LNCaP clone FGC (cell line): ENCODE data around the gene CASP3.

ENCODE experiments used
- DNase-seq: peaks from one replicate; pipeline ENCODE4 v3.0.0-alpha.2; 2011; ENCODE audit warnings: low read depth
- H3K4me3 ChIP-seq: 2 replicates; pipeline ENCODE4 v1.5.1; 2011; ENCODE audit warnings: mild to moderate bottlenecking, low read depth, low read length, control low read depth
- TF ChIP-seq, protein P1 (sequence below): IDR thresholded peaks from 2 replicates; pipeline ENCODE4 v1.5.1; 2012; ENCODE audit warnings: mild to moderate bottlenecking; ENCODE audit not compliant: control insufficient read depth, insufficient read depth; ENCODE audit errors: extremely low read depth

CASP3 gene

DNA sequence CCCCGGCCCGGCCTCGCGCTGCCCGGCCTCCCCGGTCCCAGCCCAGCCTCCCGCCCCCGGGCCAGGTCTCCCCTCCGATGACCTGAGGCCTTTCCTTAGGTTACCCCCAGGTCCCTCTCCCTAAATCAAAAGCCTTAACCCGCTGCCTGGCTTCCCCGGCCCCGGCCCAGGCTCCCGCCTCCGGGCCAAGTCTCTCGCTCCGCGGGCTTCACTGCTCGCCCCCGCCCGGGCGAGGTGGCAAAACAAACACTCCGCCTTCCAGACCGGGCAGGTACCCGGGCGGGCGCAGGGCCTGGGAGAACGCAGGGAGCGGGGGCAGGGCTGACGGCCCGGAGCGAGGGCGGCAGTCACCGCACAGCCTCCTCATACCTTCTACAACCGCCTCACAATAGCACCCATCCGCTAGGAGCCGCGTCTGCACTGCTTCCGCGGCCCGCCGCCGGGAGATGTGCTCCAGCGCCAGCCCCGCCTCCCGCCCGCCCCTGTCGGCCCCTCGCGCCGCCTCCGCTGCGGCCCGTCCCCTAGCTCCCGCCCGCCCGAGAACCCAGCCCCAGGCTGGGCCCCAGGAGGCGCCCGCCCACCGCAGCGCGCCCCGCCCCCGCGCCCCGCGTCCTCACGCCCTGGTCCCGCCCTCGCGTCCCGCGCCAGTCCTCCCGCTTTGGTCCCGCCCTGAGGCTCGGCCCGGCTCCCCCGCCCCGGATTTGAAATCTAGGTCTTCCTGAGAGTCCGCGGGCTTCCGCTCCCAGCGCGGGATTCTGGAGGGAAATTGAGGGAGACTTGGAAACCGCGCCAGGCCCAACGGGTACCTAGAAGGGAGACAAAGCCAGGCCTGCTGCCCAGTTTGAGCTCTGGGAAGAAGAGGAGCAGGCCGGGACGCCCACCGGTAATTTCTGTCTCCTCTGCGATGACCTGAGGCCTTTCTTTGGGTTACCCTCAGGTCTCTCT is at the start of gene CASP3, which contains the start of gene PRIMPOL:
Gene CASP3 (minus strand): TSS at position 422 of the 945 bp plus-strand sequence. CDS start 10,994 bp downstream, outside the sequence.
Gene PRIMPOL (plus strand): TSS at position 713 of the 945 bp plus-strand sequence. CDS start 7,403 bp downstream, outside the sequence.
- TF ChIP-seq, protein P1, sequence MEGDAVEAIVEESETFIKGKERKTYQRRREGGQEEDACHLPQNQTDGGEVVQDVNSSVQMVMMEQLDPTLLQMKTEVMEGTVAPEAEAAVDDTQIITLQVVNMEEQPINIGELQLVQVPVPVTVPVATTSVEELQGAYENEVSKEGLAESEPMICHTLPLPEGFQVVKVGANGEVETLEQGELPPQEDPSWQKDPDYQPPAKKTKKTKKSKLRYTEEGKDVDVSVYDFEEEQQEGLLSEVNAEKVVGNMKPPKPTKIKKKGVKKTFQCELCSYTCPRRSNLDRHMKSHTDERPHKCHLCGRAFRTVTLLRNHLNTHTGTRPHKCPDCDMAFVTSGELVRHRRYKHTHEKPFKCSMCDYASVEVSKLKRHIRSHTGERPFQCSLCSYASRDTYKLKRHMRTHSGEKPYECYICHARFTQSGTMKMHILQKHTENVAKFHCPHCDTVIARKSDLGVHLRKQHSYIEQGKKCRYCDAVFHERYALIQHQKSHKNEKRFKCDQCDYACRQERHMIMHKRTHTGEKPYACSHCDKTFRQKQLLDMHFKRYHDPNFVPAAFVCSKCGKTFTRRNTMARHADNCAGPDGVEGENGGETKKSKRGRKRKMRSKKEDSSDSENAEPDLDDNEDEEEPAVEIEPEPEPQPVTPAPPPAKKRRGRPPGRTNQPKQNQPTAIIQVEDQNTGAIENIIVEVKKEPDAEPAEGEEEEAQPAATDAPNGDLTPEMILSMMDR, result peak; percentile 39
- DNase-seq, result peak; percentile 66

DNA sequence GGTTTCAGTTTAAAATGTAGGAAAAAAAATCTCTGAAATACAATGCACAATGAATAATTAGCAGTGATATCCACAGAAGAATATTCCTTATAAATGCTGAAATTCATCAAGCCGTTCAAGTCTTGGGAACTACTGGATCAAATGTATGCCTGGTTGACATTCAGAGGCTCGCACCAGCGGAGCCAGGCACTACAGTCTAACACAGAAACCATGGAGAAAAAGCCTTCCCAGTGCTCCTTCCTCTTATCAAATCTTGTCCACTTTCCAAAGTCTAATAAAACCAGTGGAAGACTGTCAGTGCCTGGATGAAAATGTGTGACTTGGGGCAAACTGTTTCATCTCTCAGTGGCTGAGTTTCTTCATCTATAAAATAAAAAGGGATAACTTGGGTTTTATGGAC is 48.7 kb upstream of the CASP3 start:
- TF ChIP-seq, protein P1, result no peak
- DNase-seq, result no peak
- H3K4me3 ChIP-seq, result no peak overlapping the region

More for the DNA sequence above, at the start of gene CASP3, which contains the start of gene PRIMPOL:
- H3K4me3 ChIP-seq, result peak within 1 kb of the TSS; percentile 86

DNA sequence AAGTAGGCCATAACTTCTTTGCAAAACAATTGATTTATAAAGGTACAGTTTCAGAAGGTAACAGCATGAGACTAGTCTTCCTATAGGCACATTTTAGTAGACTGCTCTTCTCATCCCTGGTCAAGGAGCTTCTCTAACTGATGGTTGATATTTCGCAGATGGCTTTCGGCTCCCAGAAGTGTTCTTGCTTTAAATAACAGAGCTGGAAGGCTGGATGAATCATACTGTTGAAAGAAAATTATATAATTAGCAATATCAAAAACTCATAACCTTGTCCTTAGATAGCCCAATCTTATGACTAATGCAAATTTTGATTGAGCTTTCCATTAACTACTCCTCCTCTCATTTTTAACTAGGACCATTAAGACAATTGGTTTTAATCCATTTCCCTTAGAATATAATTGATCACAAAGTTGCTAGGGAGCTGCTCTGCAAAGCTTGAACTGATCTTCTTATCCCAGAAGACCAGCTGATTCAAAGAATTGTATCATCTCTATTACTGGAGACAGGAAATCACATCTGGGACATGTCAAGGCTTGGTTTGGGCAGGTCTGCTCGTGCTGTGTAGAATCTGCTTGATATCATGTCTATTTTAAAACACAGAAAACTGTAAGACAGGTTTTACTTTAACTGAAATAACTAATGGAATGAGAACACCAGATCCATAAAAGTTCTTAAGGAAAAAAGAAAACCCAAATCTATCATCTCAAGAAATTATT is 46.1 kb upstream of the CASP3 start:
- TF ChIP-seq, protein P1, result no peak
- no peak overlapping the region for H3K4me3 ChIP-seq
- no peak for DNase-seq

DNA sequence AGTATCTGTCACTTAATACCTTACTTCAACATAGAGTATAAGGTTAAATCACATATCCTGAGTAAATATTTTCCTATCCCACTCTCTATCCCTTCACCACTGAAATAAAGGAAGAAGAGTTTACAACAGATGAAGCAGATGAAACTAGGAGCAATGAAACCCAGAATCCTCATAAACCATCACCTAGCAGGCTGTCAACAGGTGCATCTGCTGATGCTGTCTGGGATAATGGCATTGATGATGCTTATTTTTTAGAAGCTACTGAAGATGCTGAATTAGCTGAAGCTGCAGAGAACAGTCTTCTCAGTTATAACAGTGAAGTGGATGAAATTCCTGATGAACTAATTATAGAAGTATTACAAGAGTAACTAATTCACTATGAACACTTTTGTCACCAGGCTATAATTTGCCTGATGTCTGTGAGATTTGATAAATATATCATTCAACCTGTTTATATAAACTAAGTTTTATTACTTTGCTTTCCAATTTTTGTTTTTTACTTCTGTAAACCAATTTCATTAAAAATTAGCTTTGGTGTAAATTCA is 45.2 kb upstream of the CASP3 start:
- H3K4me3 ChIP-seq, result no peak overlapping the region
- DNase-seq, result no peak
- TF ChIP-seq, protein P1, result no peak

DNA sequence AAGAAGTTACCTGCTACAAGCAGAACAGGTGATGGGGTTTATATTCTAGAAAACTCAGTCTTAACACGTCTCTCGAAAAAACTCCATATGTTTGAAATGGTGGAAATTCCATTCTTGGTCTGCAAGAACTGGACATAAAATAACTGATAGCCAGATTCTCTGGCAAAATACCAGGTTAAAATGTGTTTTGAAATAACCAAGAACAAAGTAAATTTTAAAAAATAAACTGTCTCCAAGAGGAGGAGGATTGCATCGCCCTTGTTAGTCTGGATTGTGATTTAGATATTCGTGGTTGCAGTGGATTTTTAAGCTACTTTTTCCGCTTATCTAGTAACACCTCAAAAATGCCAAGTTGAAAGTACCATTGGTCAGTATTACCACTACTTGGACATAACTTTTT is 43.8 kb upstream of the CASP3 start:
- DNase-seq, result no peak
- TF ChIP-seq, protein P1, result no peak
- H3K4me3 ChIP-seq, result no peak overlapping the region

DNA sequence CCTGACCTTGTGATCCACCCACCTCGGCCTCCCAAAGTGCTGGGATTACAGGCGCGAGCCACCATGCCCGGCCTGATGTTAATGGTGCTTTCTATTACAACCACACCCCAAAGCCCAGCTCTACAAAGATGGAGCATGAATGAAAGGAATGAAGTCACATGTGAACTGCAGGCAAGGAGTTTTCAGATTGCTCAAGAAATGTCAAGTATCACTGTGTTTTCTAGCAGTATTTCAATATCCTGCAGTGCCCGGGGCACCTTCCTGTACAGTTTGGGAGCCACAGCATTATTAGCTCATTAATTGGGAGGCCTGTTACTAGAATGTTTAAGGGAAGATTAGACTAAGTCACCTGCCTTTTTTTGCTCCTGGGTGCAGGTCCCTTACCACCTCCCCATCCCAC is 40.4 kb upstream of the CASP3 start:
- TF ChIP-seq, protein P1, result no peak
- H3K4me3 ChIP-seq, result no peak overlapping the region
- DNase-seq, result no peak
